ENCODE results near the gene GAL3ST1. TPM values are rescaled to one million over a fixed set of nuclear protein-coding genes. Genes with fewer than 3 reads are reported as not detected.
A peak's percentile ranks its signal among the peaks of the same experiment; 100 is the strongest.

GAL3ST1 gene
- total and polyA plus RNA-seq, 10 of the 15 experiments (the other 5 are each of a cell fraction or from before 2014, with no cell fraction given): not detected

GRCh38 chr22:30591588-30592359 lies 17.3 kb upstream of the GAL3ST1 start, which contains the start of gene PES1 (continued):
- TF ChIP-seq E4F1 (IDR thresholded peaks at IDR 0.05; ENCODE audit: borderline replicate concordance, partially characterized antibody) (peak; percentile 78), SIN3A (IDR thresholded peaks at IDR 0.05; ENCODE audit: low read depth, low read length) (peak; percentile 84), BCL3 (IDR thresholded peaks at IDR 0.05; ENCODE audit: borderline replicate concordance, insufficient read depth, low read depth, low read length, poor library complexity, severe bottlenecking) (no peak), TCF3 (IDR thresholded peaks at IDR 0.05; ENCODE audit: borderline replicate concordance, insufficient read depth, low read depth, low read length) (no peak), ZNF384 (IDR thresholded peaks at IDR 0.05; ENCODE audit: borderline replicate concordance, low read depth, low read length) (no peak), ZBTB4 (CRISPR knock-in tag; IDR thresholded peaks at IDR 0.05) (no peak), CREM (IDR thresholded peaks at IDR 0.05; ENCODE audit: low read depth) (peak; percentile 98), BCLAF1 (IDR thresholded peaks at IDR 0.05) (no peak), BCL11A (IDR thresholded peaks at IDR 0.05; ENCODE audit: low read depth, low read length) (no peak), ZBTB11 (CRISPR knock-in tag; IDR thresholded peaks at IDR 0.05) (no peak), ATF7 (IDR thresholded peaks at IDR 0.05; ENCODE audit: low read depth) (peak; percentile 97), RAD51 (IDR thresholded peaks at IDR 0.05) (peak; percentile 84)

All from GM12878 (cell line).